HEK293 (cell line): Measurements from ENCODE around the gene HMGXB3.
A peak's percentile ranks its signal among the peaks of the same experiment; 100 is the strongest.

Experiments
- FEZF1 ChIP-seq: fragments of 450-650 bp; formaldehyde crosslinking; IDR thresholded peaks from 2 replicates; pipeline ENCODE4 v1.5.1; 2016; ENCODE audit warnings: missing biosample characterization, missing genetic modification characterization
- GLI4 ChIP-seq: fragments of 450-650 bp; formaldehyde crosslinking; IDR thresholded peaks from 2 replicates; pipeline ENCODE4 v1.5.1; 2016; ENCODE audit warnings: missing biosample characterization, missing genetic modification characterization
- PRDM1 ChIP-seq: fragments of 450-650 bp; formaldehyde crosslinking; IDR thresholded peaks from 2 replicates; pipeline ENCODE4; 2016; ENCODE audit warnings: missing biosample characterization, missing genetic modification characterization
- REPIN1 ChIP-seq: fragments of 450-650 bp; formaldehyde crosslinking; IDR thresholded peaks from 2 replicates; pipeline ENCODE4 v1.5.1; 2017; ENCODE audit warnings: missing biosample characterization, missing genetic modification characterization, low read depth
- SCRT2 ChIP-seq: fragments of 450-650 bp; formaldehyde crosslinking; IDR thresholded peaks from 2 replicates; pipeline ENCODE4 v1.5.1; 2016; ENCODE audit warnings: missing biosample characterization, missing genetic modification characterization
- ZBTB48 ChIP-seq: fragments of 450-650 bp; formaldehyde crosslinking; IDR thresholded peaks from 2 replicates; pipeline ENCODE4 v1.5.1; 2016; ENCODE audit warnings: missing biosample characterization, missing genetic modification characterization
- ZFP37 ChIP-seq: fragments of 450-650 bp; formaldehyde crosslinking; IDR thresholded peaks from 2 replicates; pipeline ENCODE4 v1.5.1; 2016; ENCODE audit warnings: missing biosample characterization, missing genetic modification characterization
- ZFP41 ChIP-seq: fragments of 450-650 bp; formaldehyde crosslinking; IDR thresholded peaks from 2 replicates; pipeline ENCODE4 v1.5.1; 2016; ENCODE audit warnings: missing biosample characterization, missing genetic modification characterization, borderline replicate concordance
- ZNF114 ChIP-seq: fragments of 450-650 bp; formaldehyde crosslinking; IDR thresholded peaks from 2 replicates; pipeline ENCODE4 v1.5.0; 2017; ENCODE audit warnings: missing biosample characterization, missing genetic modification characterization
- ZNF274 ChIP-seq, 2 experiments: fragments of 200-500 bp in 1 of 2; fragments of 450-650 bp in 1 of 2; sonication (Bioruptor generic) in 1 of 2; formaldehyde crosslinking in 1 of 2; IDR thresholded peaks; 2 replicates each; pipeline versions ENCODE4 v1.5.1 to v1.6.1; 2014 to 2016; ENCODE audit warnings: borderline replicate concordance in 1 of 2, inconsistent platforms in 1 of 2, low read length in 1 of 2, missing biosample characterization in 1 of 2, missing genetic modification characterization in 1 of 2
- ZNF292 ChIP-seq: fragments of 450-650 bp; formaldehyde crosslinking; IDR thresholded peaks from 2 replicates; pipeline ENCODE4 v1.5.1; 2016; ENCODE audit warnings: low read depth, missing biosample characterization, missing genetic modification characterization, borderline replicate concordance
- ZNF37A ChIP-seq: fragments of 450-650 bp; IDR thresholded peaks from 2 replicates; pipeline ENCODE4 v1.5.1; 2018; ENCODE audit warnings: missing biosample characterization, missing genetic modification characterization
- ZNF416 ChIP-seq: fragments of 450-650 bp; formaldehyde crosslinking; IDR thresholded peaks from 2 replicates; pipeline ENCODE4 v1.5.1; 2016; ENCODE audit warnings: missing biosample characterization, missing genetic modification characterization
- ZNF48 ChIP-seq: fragments of 450-650 bp; formaldehyde crosslinking; IDR thresholded peaks from 2 replicates; pipeline ENCODE4 v1.5.1; 2016; ENCODE audit warnings: missing biosample characterization, missing genetic modification characterization
- ZNF544 ChIP-seq: fragments of 450-650 bp; formaldehyde crosslinking; IDR thresholded peaks from 2 replicates; pipeline ENCODE4 v1.5.0; 2017; ENCODE audit warnings: missing biosample characterization, missing genetic modification characterization
- ZNF548 ChIP-seq: fragments of 450-650 bp; formaldehyde crosslinking; IDR thresholded peaks from 2 replicates; pipeline ENCODE4 v1.5.1; 2016; ENCODE audit warnings: missing biosample characterization, missing genetic modification characterization
- ZNF596 ChIP-seq: fragments of 450-650 bp; IDR thresholded peaks from 2 replicates; pipeline ENCODE4 v1.5.0; 2018; ENCODE audit warnings: missing biosample characterization, mild to moderate bottlenecking, missing genetic modification characterization, moderate library complexity
- ZNF600 ChIP-seq: fragments of 450-650 bp; formaldehyde crosslinking; IDR thresholded peaks from 2 replicates; pipeline ENCODE4 v1.5.1; 2016; ENCODE audit warnings: missing biosample characterization, missing genetic modification characterization
- ZNF629 ChIP-seq: fragments of 450-650 bp; formaldehyde crosslinking; IDR thresholded peaks from 2 replicates; pipeline ENCODE4 v1.5.1; 2017; ENCODE audit warnings: missing biosample characterization, missing genetic modification characterization
- ZNF654 ChIP-seq: fragments of 450-650 bp; formaldehyde crosslinking; IDR thresholded peaks from 2 replicates; pipeline ENCODE4 v1.5.1; 2016; ENCODE audit warnings: low read depth, missing biosample characterization, missing genetic modification characterization
- ZNF670 ChIP-seq: fragments of 450-650 bp; formaldehyde crosslinking; IDR thresholded peaks from 2 replicates; pipeline ENCODE4 v1.5.1; 2016; ENCODE audit warnings: missing biosample characterization, missing genetic modification characterization, low read depth
- ZNF785 ChIP-seq: fragments of 450-650 bp; formaldehyde crosslinking; IDR thresholded peaks from 2 replicates; pipeline ENCODE4 v1.5.1; 2016; ENCODE audit warnings: missing biosample characterization, missing genetic modification characterization
- ZNF837 ChIP-seq: fragments of 450-650 bp; formaldehyde crosslinking; IDR thresholded peaks from 2 replicates; pipeline ENCODE4 v1.5.1; 2016; ENCODE audit warnings: missing biosample characterization, missing genetic modification characterization
- TF ChIP-seq, protein P1 (sequence below): fragments of 450-650 bp; formaldehyde crosslinking; IDR thresholded peaks from 2 replicates; pipeline ENCODE4 v1.5.1; 2017; ENCODE audit warnings: missing biosample characterization, missing genetic modification characterization
- TF ChIP-seq, protein P2 (sequence below): fragments of 450-650 bp; formaldehyde crosslinking; IDR thresholded peaks from 2 replicates; pipeline ENCODE4 v1.5.1; 2016; ENCODE audit warnings: missing biosample characterization, missing genetic modification characterization
- TF ChIP-seq, protein P3 (sequence below): fragments of 450-650 bp; formaldehyde crosslinking; IDR thresholded peaks from 2 replicates; pipeline ENCODE4 v1.5.1; 2017; ENCODE audit warnings: missing biosample characterization, missing genetic modification characterization
- TF ChIP-seq, protein P4 (sequence below): fragments of 450-650 bp; formaldehyde crosslinking; IDR thresholded peaks from 2 replicates; pipeline ENCODE4 v1.5.1; 2016; ENCODE audit warnings: missing biosample characterization, missing genetic modification characterization, low read depth
- TF ChIP-seq, protein P5 (sequence below): fragments of 450-650 bp; formaldehyde crosslinking; IDR thresholded peaks from 2 replicates; pipeline ENCODE4 v1.5.1; 2017; ENCODE audit warnings: missing biosample characterization, missing genetic modification characterization
- TF ChIP-seq, protein P6 (sequence below): fragments of 450-650 bp; formaldehyde crosslinking; IDR thresholded peaks from 2 replicates; pipeline ENCODE4 v1.5.1; 2017; ENCODE audit warnings: missing biosample characterization, missing genetic modification characterization

The HMGXB3 gene

DNA sequence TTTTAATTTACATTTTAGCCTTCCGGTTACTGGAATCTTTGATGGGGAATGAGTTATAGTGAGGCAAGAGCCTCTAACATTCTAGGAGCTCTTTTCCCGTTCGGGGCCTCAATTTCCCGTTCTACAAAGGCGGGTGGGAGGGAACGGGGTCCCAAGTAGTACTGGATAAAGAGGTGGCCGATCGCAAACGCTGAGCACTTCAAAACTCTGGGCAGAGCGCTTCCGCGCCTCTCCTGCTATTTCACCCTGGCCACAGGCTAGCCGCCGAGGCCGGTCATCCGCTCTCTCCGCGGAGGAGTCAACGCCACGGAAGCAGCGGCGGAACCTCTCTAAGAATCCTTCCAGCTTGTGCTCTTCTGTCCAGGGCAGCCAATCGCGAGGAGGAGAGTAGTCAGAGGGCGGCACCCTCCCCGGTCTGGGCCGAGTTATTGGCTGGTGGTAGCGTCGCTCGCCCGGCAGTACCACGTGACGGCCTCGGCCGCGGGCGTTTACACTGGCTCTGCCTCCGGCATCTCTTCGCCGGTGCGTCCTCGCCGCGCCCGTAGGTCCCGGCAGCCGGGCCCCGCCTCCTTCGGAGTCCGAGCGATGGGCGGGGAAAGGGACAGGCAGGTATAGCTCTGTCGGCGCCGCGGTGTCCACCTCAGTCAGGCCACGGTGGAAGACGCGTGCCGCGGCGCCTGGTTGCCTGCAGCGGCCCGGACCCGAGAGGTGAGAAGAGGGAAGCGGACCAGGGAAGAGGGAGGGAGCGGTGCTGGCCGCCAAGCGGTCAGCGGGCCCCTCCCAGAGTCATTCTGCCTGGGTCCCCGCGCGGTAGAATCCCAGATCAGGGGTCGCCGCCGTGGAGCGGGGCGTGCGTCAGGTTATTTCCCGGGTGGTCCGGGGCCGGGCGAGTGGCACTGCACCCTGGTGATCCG is 40.0 kb upstream of the HMGXB3 start, which contains the start of gene SLC26A2 (continued):
- no peak for TF ChIP-seq ZNF785
- TF ChIP-seq ZNF600 (tag by site-specific recombination), result peak; percentile 42; the same call in 1 of the 2 replicates
- TF ChIP-seq ZNF274 (IDR thresholded peaks at IDR 0.05; ENCODE audit: low read length), result no peak
- TF ChIP-seq ZNF274 (tag by site-specific recombination; IDR thresholded peaks at IDR 0.05; ENCODE audit: borderline replicate concordance), result no peak
- no peak for TF ChIP-seq FEZF1 (tag by site-specific recombination)
- no peak for TF ChIP-seq ZFP41
- TF ChIP-seq ZNF544, result no peak
- TF ChIP-seq ZBTB48 (tag by site-specific recombination), result no peak
- no peak for TF ChIP-seq ZNF292 (tag by site-specific recombination)
- TF ChIP-seq ZNF654, result no peak
- no peak for TF ChIP-seq ZNF837 (tag by site-specific recombination)
- TF ChIP-seq, protein P1, sequence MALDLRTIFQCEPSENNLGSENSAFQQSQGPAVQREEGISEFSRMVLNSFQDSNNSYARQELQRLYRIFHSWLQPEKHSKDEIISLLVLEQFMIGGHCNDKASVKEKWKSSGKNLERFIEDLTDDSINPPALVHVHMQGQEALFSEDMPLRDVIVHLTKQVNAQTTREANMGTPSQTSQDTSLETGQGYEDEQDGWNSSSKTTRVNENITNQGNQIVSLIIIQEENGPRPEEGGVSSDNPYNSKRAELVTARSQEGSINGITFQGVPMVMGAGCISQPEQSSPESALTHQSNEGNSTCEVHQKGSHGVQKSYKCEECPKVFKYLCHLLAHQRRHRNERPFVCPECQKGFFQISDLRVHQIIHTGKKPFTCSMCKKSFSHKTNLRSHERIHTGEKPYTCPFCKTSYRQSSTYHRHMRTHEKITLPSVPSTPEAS (tag by site-specific recombination), result peak; percentile 68
- TF ChIP-seq, protein P2, sequence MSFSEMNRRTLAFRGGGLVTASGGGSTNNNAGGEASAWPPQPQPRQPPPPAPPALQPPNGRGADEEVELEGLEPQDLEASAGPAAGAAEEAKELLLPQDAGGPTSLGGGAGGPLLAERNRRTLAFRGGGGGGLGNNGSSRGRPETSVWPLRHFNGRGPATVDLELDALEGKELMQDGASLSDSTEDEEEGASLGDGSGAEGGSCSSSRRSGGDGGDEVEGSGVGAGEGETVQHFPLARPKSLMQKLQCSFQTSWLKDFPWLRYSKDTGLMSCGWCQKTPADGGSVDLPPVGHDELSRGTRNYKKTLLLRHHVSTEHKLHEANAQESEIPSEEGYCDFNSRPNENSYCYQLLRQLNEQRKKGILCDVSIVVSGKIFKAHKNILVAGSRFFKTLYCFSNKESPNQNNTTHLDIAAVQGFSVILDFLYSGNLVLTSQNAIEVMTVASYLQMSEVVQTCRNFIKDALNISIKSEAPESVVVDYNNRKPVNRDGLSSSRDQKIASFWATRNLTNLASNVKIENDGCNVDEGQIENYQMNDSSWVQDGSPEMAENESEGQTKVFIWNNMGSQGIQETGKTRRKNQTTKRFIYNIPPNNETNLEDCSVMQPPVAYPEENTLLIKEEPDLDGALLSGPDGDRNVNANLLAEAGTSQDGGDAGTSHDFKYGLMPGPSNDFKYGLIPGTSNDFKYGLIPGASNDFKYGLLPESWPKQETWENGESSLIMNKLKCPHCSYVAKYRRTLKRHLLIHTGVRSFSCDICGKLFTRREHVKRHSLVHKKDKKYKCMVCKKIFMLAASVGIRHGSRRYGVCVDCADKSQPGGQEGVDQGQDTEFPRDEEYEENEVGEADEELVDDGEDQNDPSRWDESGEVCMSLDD (tag by site-specific recombination), result no peak
- TF ChIP-seq ZNF548 (tag by site-specific recombination), result no peak
- peak; percentile 85 for TF ChIP-seq ZFP37 (tag by site-specific recombination)
- no peak for TF ChIP-seq SCRT2 (tag by site-specific recombination)
- no peak for TF ChIP-seq ZNF596 (tag by site-specific recombination)
- TF ChIP-seq ZNF670 (tag by site-specific recombination), result no peak
- TF ChIP-seq ZNF629 (tag by site-specific recombination), result no peak
- TF ChIP-seq ZNF37A (tag by site-specific recombination), result no peak
- TF ChIP-seq, protein P3, sequence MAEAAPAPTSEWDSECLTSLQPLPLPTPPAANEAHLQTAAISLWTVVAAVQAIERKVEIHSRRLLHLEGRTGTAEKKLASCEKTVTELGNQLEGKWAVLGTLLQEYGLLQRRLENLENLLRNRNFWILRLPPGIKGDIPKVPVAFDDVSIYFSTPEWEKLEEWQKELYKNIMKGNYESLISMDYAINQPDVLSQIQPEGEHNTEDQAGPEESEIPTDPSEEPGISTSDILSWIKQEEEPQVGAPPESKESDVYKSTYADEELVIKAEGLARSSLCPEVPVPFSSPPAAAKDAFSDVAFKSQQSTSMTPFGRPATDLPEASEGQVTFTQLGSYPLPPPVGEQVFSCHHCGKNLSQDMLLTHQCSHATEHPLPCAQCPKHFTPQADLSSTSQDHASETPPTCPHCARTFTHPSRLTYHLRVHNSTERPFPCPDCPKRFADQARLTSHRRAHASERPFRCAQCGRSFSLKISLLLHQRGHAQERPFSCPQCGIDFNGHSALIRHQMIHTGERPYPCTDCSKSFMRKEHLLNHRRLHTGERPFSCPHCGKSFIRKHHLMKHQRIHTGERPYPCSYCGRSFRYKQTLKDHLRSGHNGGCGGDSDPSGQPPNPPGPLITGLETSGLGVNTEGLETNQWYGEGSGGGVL (tag by site-specific recombination), result no peak
- TF ChIP-seq, protein P4, sequence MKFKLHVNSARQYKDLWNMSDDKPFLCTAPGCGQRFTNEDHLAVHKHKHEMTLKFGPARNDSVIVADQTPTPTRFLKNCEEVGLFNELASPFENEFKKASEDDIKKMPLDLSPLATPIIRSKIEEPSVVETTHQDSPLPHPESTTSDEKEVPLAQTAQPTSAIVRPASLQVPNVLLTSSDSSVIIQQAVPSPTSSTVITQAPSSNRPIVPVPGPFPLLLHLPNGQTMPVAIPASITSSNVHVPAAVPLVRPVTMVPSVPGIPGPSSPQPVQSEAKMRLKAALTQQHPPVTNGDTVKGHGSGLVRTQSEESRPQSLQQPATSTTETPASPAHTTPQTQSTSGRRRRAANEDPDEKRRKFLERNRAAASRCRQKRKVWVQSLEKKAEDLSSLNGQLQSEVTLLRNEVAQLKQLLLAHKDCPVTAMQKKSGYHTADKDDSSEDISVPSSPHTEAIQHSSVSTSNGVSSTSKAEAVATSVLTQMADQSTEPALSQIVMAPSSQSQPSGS (tag by site-specific recombination), result no peak
- no peak for TF ChIP-seq ZNF416
- no peak for TF ChIP-seq PRDM1 (tag by site-specific recombination)
- no peak for TF ChIP-seq GLI4
- TF ChIP-seq ZNF114, result no peak
- TF ChIP-seq ZNF48, result no peak
- no peak for TF ChIP-seq REPIN1
- TF ChIP-seq, protein P5, sequence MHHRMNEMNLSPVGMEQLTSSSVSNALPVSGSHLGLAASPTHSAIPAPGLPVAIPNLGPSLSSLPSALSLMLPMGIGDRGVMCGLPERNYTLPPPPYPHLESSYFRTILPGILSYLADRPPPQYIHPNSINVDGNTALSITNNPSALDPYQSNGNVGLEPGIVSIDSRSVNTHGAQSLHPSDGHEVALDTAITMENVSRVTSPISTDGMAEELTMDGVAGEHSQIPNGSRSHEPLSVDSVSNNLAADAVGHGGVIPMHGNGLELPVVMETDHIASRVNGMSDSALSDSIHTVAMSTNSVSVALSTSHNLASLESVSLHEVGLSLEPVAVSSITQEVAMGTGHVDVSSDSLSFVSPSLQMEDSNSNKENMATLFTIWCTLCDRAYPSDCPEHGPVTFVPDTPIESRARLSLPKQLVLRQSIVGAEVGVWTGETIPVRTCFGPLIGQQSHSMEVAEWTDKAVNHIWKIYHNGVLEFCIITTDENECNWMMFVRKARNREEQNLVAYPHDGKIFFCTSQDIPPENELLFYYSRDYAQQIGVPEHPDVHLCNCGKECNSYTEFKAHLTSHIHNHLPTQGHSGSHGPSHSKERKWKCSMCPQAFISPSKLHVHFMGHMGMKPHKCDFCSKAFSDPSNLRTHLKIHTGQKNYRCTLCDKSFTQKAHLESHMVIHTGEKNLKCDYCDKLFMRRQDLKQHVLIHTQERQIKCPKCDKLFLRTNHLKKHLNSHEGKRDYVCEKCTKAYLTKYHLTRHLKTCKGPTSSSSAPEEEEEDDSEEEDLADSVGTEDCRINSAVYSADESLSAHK (tag by site-specific recombination), result no peak
- TF ChIP-seq, protein P6, sequence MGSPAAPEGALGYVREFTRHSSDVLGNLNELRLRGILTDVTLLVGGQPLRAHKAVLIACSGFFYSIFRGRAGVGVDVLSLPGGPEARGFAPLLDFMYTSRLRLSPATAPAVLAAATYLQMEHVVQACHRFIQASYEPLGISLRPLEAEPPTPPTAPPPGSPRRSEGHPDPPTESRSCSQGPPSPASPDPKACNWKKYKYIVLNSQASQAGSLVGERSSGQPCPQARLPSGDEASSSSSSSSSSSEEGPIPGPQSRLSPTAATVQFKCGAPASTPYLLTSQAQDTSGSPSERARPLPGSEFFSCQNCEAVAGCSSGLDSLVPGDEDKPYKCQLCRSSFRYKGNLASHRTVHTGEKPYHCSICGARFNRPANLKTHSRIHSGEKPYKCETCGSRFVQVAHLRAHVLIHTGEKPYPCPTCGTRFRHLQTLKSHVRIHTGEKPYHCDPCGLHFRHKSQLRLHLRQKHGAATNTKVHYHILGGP (tag by site-specific recombination), result peak; percentile 92
